Activated T-cell treated with anti-CD3 and anti-CD28 coated beads for 24 hours (primary cell): Measurements from ENCODE around the gene PPARA.

Source experiments
- DNase-seq: peaks from one replicate; pipeline ENCODE4 v3.0.0-alpha.2; 2020; ENCODE audit warnings: low read depth

The PPARA gene

DNA sequence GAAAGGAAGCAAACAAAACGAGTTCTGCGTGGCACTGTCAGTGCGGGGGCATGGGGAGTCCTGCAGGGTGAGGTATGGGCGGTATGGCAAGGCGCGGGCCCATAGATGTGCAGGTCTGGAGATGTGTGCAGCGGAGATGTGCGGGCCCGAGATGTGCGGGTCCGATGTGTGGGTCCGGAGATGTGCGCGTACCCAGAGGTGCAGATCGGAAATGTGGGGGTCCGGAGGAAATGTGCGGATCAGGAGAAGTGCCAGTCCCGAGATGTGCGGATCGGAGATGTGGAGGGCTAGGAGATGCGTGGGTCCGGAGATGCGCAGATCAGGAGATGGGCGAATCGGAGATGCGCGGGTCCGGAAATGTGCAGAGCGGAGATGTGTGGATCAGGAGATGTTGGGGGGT lies 63.8 kb downstream of the PPARA start:
- DNase-seq = no peak

DNA sequence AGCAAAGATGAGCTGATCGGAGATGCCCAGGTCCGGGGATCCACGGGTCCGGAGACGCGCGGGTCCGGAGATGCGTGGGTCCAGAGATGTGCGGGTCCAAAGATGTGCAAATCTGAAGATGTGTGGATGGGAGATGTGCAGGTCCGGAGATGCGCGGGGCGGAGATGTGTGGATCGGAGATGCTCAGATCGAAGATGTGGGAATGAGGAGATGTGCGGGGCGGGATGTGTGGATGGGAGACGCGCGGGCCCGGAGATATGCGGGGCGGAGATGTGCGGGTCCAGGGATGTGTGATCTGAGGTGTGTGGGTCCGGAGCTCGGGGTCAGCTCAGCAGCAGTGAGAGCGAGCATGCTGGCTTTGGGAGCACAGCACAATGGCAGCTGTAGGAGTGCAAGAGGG lies 64.3 kb downstream of the PPARA start:
- no peak for DNase-seq

DNA sequence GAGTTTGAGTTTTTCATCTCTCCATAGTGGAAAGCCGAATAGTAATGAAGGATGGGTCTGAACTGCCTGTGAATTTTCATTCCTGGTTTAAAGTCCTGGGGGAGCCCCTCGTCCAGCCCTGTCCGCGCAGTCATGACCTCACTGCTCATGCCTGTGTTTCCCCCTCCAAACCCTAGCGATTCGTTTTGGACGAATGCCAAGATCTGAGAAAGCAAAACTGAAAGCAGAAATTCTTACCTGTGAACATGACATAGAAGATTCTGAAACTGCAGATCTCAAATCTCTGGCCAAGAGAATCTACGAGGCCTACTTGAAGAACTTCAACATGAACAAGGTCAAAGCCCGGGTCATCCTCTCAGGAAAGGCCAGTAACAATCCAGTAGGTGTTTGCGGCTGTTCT lies 69.3 kb downstream of the PPARA start:
- DNase-seq = no peak

- no peak for DNase-seq
These were observed 70.6 kb downstream of the PPARA start for GRCh38 chr22:46220921-46221320.

DNA sequence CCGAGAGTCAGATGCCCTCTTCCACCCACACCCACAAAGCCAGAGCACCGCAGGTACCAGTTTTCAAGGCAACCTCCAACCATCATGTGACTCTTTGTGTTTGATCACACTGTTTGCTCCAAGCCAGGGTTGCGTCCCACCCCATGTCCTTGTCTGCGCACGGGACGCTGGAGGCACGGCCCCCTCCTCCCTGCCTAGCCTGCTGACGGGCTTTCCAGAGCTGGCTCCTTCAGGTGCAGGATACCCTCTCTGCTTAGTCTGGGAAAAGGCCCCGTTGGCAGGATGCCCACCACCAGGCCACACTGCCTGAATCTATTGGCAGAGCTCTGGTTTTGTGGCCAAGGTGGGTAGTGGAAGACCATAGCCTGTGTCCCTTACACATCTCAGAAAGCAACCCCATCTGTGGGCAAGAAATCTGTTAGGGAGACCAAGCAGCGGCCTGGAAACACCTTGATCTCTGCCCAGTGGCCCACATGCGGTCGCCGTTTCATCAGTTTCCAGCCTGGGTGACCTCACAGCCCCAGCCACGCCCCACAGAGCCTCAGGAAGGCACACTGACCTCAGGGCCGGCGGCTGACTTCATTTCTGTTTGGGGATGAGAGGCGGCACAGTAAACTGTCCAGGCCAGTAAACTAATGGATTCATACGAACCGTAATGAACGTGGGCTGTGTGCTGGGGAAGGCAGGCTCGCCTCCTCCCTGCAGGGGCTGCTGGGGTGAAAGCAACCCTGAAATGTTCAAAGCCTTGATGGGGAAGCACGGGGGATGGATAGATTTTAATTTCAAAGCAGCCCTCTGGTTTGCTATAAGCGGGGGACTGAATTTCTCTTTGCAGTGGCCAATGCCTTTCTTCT lies 73.9 kb downstream of the PPARA start:
- DNase-seq = no peak

DNA sequence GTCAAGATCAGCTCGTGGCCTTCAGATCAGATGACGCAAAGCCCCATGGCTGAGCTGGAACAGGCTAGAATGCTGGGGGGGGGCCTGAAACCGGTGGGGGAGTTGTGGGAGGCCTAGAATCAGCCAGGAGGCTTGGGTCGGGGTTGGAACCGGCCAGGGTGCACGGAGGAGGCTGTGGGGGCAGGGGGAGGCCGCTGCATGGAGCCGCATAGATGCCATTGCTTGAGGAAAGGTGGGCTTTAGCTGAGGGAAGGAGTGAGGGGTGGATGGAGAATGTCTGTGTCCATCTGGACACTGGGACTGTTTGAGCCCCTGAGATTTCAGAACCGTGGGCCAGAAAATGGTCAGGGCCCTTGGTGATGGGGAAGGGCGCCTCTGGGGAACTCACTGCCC lies 74.6 kb downstream of the PPARA start:
- no peak for DNase-seq

GRCh38 chr22:46225631-46226030 lies 75.3 kb downstream of the PPARA start:
- DNase-seq = no peak

GRCh38 chr22:46226577-46226976 lies 76.3 kb downstream of the PPARA start:
- DNase-seq = no peak

DNA sequence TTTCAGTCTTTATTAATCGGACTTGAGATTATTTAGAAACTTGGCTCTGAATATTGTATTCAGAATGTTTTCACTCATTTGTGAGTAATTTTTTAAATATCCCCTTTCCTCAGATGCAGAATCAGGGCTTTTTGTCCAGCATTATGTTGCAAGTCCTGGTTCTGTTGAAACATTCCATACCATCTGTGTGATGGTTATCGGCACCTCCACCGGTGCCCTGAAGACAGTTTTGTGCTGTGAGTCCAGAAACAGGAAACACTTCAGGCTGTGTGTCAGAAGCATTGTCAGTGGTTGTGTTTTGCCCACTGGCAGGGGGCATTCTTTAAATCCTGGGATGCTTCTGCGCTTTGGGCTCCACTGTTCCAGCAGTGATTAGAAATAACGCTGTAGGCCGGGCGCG lies 79.4 kb downstream of the PPARA start:
- DNase-seq = no peak

DNA sequence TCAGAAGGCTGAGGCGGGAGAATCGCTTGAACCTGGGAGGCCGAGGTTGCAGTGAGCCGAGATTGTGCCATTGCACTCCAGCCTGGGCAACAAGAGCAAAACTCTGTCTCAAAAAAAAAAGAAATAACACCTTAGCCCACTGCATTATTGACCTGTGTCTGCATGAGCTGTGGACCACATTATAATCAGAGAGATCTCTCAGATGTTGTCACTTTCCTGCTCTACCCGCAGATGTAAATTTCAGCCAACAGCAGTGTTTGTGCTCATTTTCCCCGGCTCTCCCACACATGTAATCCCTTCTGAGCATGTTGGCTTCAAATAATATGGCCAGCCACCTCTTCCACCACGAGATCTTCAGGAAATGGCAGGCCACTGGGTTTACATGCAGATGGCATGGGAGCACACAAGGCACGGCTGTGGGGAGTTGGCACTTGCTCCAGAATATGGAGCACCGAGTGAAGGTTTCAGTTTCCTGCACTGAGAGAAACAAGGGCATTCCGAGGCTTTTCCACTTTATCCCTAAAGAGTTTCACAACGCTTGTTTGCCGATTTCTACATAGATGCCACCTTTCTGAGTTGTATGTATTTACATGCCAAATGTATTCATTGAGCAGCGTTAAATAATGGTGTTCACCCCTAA lies 80.1 kb downstream of the PPARA start:
- DNase-seq = no peak

DNA sequence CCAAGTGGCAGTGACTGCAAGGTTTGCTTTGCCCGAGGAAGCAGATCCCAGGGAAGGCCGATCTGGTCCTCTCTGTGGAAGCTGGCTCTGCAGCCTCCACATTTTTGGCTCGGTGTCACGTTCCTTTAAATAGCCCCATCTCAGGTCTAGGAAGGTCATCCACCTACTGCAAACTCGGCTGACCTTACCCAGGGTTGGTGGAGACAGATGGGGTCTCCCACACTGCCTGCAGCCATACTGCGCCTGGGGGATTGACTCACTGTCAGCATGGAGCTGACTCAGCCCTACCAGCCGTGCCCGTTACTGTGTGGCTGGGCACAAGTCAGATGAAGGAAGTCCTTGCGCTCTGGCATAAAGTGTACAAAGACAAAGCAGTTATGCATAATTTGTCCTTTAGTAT lies 82.9 kb downstream of the PPARA start:
- DNase-seq = no peak

GRCh38 chr22:46234969-46235368 lies 84.6 kb downstream of the PPARA start:
- no peak for DNase-seq

GRCh38 chr22:46237453-46238124 lies 87.3 kb downstream of the PPARA start:
- no peak for DNase-seq

DNA sequence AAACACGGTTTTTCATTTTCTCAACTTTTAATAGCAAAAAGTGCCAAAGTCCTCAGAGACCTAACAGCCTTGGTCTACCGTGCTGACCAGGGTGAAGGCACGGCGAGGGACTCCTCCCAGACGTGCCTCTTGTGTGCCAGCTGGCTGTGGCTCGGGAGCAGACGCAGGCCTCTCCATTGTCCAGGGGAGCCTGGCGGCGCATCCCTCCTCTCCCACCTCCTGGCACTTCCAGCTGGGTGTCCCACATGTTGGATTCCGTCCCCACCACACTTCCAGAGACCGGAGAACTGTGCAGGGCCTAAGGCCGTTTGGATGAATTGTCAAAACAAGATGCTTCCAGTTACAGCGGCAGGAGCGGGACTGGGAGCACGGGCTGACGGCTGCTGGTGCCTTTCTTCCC lies 88.2 kb downstream of the PPARA start:
- no peak for DNase-seq

- no peak for DNase-seq
These were observed 89.1 kb downstream of the PPARA start for GRCh38 chr22:46239261-46240048.

GRCh38 chr22:46240073-46240472 lies 89.7 kb downstream of the PPARA start:
- DNase-seq = no peak

GRCh38 chr22:46240506-46240905 lies 90.2 kb downstream of the PPARA start:
- no peak for DNase-seq

GRCh38 chr22:46240907-46241306 lies 90.6 kb downstream of the PPARA start:
- no peak for DNase-seq

- DNase-seq = no peak
These were observed 91.2 kb downstream of the PPARA start for GRCh38 chr22:46241396-46242007.

GRCh38 chr22:46242076-46242475 lies 91.8 kb downstream of the PPARA start:
- no peak for DNase-seq

GRCh38 chr22:46244771-46245170 lies 94.4 kb downstream of the PPARA start:
- DNase-seq = no peak

- no peak for DNase-seq
These were observed 95.2 kb downstream of the PPARA start for GRCh38 chr22:46245511-46245910.
